ENCODE measurements around the gene ZNF383. TPM values are rescaled to one million over a fixed set of nuclear protein-coding genes. Genes with fewer than 3 reads are reported as not detected.
"Not testable (repeated sequence)": the region's sequence is repeated elsewhere in the genome, so short reads cannot be mapped to it uniquely, and the experiment has no call there.

ZNF383 gene
- total RNA-seq, 1 experiment from 2014 or later, result 6.6 TPM

DNA sequence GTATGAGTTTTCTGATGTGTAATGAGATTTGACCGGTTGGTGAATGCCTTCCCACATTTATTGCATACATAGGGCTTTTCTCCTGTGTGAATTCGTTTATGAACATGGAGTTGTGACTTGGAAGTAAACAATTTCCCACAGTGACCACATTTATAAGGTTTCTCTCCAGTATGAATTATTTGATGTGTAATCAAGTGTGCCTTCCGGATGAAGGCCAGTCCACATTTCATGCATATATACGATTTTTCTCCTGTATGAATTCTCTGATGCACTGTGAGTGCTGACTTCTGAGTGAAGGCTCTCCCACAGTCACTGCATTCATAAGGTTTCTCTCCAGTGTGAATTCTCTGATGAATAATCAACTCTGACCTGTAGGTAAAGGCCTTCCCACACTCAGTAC lies 31.9 kb upstream of the ZNF383 start:
- H4K20me1 ChIP-seq (ENCODE audit: insufficient read depth); H3K9me3 ChIP-seq (ENCODE audit: control insufficient read depth in 1 of 2, insufficient read depth in 1 of 2, low read depth in 1 of 2, low read length in 2 of 2): not testable (repeated sequence)

DNA sequence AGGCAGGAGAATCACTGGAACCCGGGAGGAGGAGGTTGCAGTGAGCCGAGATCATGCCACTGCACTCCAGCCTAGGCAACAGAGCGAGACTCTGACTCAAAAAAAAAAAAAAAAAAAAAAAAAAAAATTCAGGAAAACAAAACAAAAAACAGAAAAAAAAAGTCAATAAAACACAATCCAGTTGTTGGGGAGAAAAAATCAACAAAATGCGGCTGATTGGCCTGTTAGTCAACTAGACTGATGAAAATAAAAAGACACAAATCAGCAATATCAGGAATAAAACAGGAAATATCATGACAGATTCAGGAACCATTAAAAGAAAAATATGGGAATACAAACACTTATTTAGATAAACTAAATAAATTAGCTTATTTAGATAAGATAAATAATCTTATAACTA lies 22.8 kb upstream of the ZNF383 start:
- H4K20me1 ChIP-seq (ENCODE audit: insufficient read depth); H3K4me3 ChIP-seq (replicated peaks in 1 of 2; ENCODE audit: low read depth in 1 of 2, low read length in 2 of 2); H3K27me3 ChIP-seq (ENCODE audit: insufficient read depth, low read length); ATAC-seq; H3K9me2 ChIP-seq (ENCODE audit: insufficient read depth); intact Hi-C loops (cut with micrococcal nuclease); BruUV-seq (replicated peaks); H3K4me2 ChIP-seq (ENCODE audit: low read length); H3K9ac ChIP-seq (ENCODE audit: low read length); RAD21 ChIA-PET (ENCODE audit: low non-redundant PET in 1 of 2, low total read pairs in 2 of 2, uncharacterized antibody in 2 of 2, unreplicated experiment in 2 of 2); H3K79me2 ChIP-seq (ENCODE audit: insufficient read depth, low read length); H3K4me1 ChIP-seq (ENCODE audit: control insufficient read depth in 1 of 2, insufficient read depth in 2 of 2, low read length in 2 of 2); POLR2A ChIA-PET; H3K27ac ChIP-seq (ENCODE audit: low read depth, low read length); H3K9me3 ChIP-seq (ENCODE audit: control insufficient read depth in 1 of 2, insufficient read depth in 1 of 2, low read depth in 1 of 2, low read length in 2 of 2); DNase-seq (ENCODE audit: low read depth, low spot score); H2AFZ ChIP-seq (ENCODE audit: low read depth, low read length, poor library complexity, severe bottlenecking); CTCF ChIA-PET; H3K36me3 ChIP-seq (ENCODE audit: control insufficient read depth in 1 of 2, insufficient read depth in 2 of 2, low read length in 2 of 2): not testable (repeated sequence)

More for the DNA sequence above, 31.9 kb upstream of the ZNF383 start:
- H3K79me2 ChIP-seq (ENCODE audit: insufficient read depth, low read length); intact Hi-C loops (cut with micrococcal nuclease); BruUV-seq (replicated peaks); H2AFZ ChIP-seq (ENCODE audit: low read depth, low read length, poor library complexity, severe bottlenecking); RAD21 ChIA-PET (ENCODE audit: low non-redundant PET in 1 of 2, low total read pairs in 2 of 2, uncharacterized antibody in 2 of 2, unreplicated experiment in 2 of 2); POLR2A ChIA-PET; ATAC-seq; H3K27ac ChIP-seq (ENCODE audit: low read depth, low read length); H3K36me3 ChIP-seq (ENCODE audit: control insufficient read depth in 1 of 2, insufficient read depth in 2 of 2, low read length in 2 of 2); H3K4me1 ChIP-seq (ENCODE audit: control insufficient read depth in 1 of 2, insufficient read depth in 2 of 2, low read length in 2 of 2); H3K9ac ChIP-seq (ENCODE audit: low read length); H3K27me3 ChIP-seq (ENCODE audit: insufficient read depth, low read length); H3K9me2 ChIP-seq (ENCODE audit: insufficient read depth); H3K4me2 ChIP-seq (ENCODE audit: low read length); CTCF ChIA-PET; H3K4me3 ChIP-seq (replicated peaks in 1 of 2; ENCODE audit: low read depth in 1 of 2, low read length in 2 of 2); DNase-seq (ENCODE audit: low read depth, low spot score): not testable (repeated sequence)

DNA sequence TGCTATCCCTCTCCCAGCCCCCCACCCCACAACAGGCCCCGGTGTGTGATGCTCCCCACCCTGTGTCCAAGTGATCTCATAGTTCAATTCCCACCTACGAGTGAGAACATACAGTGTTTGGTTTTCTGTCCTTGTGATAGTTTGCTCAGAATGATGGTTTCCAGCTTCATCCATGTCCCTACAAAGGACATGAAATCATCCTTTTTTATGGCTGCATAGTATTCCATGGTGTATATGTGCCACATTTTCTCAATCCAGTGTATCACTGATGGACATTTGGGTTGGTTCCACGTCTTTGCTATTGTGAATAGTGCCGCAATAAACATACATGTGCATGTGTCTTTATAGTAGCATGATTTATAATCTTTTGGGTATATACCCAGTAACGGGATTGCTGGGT lies 20.9 kb upstream of the ZNF383 start:
- H3K27ac ChIP-seq (ENCODE audit: low read depth, low read length); POLR2A ChIA-PET; intact Hi-C loops (cut with micrococcal nuclease); H3K4me3 ChIP-seq (replicated peaks in 1 of 2; ENCODE audit: low read depth in 1 of 2, low read length in 2 of 2); H3K4me2 ChIP-seq (ENCODE audit: low read length); DNase-seq (ENCODE audit: low read depth, low spot score); H3K36me3 ChIP-seq (ENCODE audit: control insufficient read depth in 1 of 2, insufficient read depth in 2 of 2, low read length in 2 of 2); H3K79me2 ChIP-seq (ENCODE audit: insufficient read depth, low read length); H3K27me3 ChIP-seq (ENCODE audit: insufficient read depth, low read length); CTCF ChIA-PET; H3K4me1 ChIP-seq (ENCODE audit: control insufficient read depth in 1 of 2, insufficient read depth in 2 of 2, low read length in 2 of 2); RAD21 ChIA-PET (ENCODE audit: low non-redundant PET in 1 of 2, low total read pairs in 2 of 2, uncharacterized antibody in 2 of 2, unreplicated experiment in 2 of 2); H4K20me1 ChIP-seq (ENCODE audit: insufficient read depth); H3K9ac ChIP-seq (ENCODE audit: low read length); BruUV-seq (replicated peaks); H3K9me2 ChIP-seq (ENCODE audit: insufficient read depth); H2AFZ ChIP-seq (ENCODE audit: low read depth, low read length, poor library complexity, severe bottlenecking); ATAC-seq; H3K9me3 ChIP-seq (ENCODE audit: control insufficient read depth in 1 of 2, insufficient read depth in 1 of 2, low read depth in 1 of 2, low read length in 2 of 2): not testable (repeated sequence)

All from HCT116 (cell line).